Glomerular endothelial cell (primary cell): ENCODE results near the gene EXTL1. TPM values are rescaled to one million over a fixed set of nuclear protein-coding genes. Genes with fewer than 3 reads are reported as not detected.
"Not testable (repeated sequence)": the region's sequence is repeated elsewhere in the genome, so short reads cannot be mapped to it uniquely, and the experiment has no call there.

Experiments
- DNase-seq: peaks from one replicate; pipeline ENCODE4 v3.0.0-alpha.2; 2011; ENCODE audit warnings: low read depth, low spot score; ENCODE audit errors: extremely low read depth
- total RNA-seq: library from RNA; depleted of rRNA; stranded (reverse); fragments of >200 nt; gene quantifications from 2 replicates; pipeline ENCODE4 v1.2.3, GENCODE V29; 2015

The EXTL1 gene, protein sequence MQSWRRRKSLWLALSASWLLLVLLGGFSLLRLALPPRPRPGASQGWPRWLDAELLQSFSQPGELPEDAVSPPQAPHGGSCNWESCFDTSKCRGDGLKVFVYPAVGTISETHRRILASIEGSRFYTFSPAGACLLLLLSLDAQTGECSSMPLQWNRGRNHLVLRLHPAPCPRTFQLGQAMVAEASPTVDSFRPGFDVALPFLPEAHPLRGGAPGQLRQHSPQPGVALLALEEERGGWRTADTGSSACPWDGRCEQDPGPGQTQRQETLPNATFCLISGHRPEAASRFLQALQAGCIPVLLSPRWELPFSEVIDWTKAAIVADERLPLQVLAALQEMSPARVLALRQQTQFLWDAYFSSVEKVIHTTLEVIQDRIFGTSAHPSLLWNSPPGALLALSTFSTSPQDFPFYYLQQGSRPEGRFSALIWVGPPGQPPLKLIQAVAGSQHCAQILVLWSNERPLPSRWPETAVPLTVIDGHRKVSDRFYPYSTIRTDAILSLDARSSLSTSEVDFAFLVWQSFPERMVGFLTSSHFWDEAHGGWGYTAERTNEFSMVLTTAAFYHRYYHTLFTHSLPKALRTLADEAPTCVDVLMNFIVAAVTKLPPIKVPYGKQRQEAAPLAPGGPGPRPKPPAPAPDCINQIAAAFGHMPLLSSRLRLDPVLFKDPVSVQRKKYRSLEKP
- total RNA-seq: 0.06 TPM in 1 of 2 replicates, not detected in the other

DNA sequence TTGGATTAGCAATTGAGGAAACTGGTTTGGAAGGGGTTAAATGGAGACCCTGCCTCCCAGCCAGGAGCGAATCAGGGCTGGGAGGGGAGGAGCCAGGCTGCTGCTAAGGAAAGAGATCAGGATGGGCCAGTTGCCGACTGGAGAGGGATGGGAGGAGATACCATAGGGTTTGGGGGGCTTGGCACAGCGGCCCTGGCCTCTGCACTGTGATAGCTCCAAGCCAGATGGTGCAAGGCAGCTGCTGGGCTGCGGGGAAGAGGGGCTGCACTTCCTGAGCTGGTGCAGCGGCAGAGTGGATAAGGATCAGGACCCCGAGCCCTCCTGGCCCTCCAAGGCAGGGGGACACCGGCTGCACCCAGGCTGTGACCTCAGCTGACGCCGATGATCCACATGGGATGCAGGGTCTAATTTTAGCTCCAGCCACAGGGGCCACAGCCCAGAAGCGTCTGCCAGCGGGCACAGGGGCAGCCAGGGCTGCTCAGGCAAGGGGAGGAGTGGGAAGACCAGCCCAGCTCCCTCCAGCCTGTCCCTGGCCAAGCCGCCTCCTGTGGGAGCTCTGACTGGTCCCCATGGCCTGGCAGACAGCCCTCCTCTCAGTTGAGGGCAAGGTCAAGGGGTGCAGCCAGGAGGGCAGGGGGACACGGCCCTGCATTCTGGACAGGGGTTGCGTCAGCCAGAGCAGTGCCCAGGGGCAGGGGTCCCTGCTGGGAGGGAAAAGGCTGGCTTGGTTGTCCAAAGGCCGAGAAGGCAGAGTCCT, at the start of gene EXTL1:
Gene EXTL1, plus strand, starts transcription at position 129 of the 757 bp plus-strand sequence. CDS start 872 bp downstream, outside the sequence.
- no peak for DNase-seq

DNA sequence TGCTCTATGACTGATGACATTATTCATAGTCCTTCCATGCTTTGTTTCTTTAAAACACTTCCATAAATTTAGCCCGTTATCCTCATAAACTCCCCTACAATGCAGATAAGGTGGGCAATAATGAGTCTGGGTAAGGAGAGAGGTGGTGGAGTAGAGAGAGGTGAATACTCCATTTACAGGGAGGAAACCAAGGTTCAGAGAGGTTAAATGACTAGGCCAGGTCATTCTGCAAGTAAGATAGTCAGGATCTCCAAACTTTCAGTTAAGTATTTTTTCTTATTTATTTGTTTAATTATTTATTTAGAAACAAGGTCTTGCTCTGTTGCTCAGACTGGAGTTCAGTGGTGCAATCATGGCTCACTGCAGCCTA, 49.8 kb upstream of the EXTL1 start:
- no peak for DNase-seq

DNA sequence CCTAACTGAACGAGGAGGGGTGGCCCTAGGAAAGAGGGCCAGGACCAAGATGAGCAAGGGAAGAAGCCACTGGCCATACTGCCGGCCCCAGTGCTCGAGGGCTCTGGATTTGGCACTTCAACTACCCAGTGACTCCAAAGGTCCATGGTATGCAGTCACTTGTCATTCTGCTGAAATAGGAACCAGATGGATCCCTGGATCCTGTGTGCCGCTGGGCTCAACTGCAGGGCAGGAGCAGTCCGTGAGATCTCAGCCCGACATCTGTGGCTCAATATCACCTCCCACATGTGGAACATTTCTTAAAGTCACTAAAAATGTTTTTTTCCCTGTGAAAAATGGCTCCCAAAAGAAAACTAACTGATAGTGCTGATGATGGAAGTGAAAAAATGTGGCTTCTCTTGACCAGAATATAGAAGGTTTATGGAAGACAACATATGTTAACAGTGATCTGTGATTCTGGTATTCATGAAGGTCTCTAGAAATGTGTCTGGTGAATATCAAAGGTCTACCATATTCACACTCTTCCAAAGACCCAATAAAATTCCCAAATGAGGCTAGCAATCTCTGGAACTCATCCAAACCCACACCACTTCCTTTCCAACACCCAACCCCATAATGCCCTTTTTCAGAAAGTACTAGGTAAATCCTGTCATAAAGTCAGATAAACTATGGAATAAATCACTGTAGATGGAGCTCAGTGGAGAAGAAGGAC, 47.8 kb upstream of the EXTL1 start:
- no peak for DNase-seq

DNA sequence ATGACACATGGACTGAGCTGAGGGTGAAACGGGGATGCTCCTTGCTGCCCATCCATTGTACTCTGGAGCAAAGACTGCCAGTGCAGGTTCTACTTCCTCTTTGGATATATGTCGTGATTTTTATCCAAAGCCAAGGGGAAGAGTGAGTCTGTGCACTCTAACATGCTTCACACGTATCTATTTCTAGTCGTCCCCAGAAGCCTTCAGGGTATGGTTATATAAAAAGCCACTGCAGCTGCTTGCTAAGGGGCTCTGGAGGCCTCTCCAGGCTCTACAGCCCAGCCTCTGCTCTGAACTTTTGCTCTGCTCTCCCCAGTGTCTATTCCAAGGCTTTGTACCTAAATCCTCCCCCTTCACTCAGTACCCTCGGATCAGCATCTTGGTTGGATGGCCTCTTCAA, 43.8 kb upstream of the EXTL1 start:
- no peak for DNase-seq

DNA sequence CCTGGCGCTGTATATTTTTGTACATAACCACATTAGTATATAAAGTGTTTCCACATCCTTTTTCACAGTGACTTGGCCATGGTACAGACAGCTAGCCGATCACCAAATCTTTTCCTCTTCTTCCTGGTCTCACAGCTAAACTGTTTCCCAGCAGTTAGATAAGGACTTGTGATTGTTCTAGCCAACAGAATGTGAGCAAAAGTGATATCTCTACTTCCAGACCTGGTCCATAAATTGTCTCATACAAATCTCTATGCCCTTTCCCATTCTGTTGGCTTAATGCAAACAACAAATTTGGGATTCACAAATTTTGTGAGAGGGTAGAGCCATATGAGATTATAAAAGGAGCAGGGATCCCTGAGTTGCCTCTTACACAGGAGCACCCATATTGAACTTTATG, 43.2 kb upstream of the EXTL1 start:
- DNase-seq: no peak

DNA sequence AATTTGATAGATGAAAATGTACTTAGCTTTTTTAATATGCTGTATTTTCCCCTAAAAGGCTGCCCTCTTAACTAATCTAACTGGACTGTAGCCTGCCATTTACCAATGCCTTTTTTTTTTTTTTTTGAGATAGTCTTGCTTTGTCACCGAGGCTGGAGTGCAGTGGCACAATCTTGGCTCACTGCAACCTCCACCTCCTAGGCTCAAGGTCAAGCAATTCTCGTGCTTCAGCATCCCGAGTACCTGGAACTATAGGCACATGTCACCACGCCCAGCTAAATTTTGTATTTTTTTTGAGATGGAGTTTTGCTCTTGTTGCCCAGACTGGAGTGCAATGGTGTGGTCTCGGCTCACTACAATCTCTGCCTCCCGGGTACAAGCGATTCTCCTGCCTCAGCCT, 42.4 kb upstream of the EXTL1 start:
- no peak for DNase-seq

DNA sequence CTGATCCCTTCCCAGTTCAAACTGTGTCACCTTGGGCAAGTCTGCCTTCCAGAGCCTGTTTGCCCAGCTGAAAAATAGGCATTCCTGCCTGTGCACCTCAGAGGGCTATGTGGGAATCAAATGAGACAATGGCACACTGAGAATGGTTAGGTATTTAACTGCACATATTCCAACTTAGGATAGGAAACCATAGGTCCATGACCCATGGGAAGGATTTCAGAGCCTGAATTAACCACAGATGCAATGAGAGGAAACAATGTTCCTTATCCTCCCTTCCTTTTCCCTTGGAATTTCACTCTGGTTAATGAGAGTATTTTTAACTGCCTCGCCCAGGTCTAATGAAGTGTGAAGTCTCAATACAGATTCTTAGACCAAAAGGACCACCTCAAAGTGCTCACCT, 36.4 kb upstream of the EXTL1 start:
- DNase-seq: no peak

DNA sequence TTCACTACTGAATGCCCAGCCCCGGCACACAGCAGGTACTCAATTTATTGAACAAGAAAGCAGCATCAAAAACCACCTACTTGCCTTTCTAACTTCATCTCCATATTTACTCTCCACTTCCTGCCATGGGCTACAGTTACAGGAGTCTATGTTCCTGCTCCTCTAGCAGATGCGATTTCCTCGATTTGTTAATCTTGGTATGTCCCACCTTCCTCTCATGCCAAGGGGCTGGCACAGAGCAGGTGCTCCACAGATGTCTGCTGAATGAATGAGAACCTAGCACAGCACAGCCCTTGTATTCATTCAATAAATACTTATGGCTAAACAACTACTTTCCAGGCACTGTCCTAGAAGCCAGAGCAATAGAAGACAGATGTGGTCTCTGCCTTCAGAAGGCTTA, 35.9 kb upstream of the EXTL1 start:
- no peak for DNase-seq

DNA sequence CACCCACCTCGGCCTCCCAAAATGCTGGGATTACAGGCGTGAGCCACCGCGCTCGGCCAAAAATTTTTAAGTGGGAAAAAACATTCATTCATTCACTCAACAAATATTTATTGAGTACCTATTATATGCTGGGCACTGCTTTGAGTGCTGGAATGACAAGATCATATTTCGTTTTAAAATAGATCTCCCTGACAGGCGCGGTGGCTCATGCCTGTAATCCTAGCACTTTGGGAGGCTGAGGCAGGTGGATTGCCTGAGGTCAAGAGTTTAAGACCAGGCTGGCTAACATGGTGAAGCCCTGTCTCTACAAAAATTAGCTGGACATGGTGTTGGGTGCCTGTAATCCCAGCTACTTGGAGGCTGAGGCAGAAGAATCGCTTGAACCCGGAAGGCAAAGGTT, 34.8 kb upstream of the EXTL1 start:
- not testable (repeated sequence) for DNase-seq

DNA sequence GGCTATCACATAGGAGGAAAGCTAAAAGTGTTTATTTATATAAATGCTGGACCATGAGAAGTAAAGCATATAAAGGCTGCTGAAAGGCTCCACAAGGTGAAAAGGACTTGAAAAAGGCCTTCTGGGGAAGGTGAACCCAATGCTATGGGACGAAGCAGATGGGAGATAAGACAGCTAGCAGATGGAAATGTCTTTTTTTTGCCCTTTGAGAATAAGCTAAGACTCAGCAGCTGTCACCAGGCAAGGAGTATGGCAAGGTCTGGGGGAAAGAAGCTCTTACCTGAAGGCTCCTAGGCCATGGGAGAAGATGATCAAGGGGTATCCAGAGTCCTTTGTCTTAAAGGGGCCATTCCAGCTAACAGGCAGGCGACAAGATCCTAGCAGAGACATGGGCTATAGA, 33.6 kb upstream of the EXTL1 start:
- no peak for DNase-seq

DNA sequence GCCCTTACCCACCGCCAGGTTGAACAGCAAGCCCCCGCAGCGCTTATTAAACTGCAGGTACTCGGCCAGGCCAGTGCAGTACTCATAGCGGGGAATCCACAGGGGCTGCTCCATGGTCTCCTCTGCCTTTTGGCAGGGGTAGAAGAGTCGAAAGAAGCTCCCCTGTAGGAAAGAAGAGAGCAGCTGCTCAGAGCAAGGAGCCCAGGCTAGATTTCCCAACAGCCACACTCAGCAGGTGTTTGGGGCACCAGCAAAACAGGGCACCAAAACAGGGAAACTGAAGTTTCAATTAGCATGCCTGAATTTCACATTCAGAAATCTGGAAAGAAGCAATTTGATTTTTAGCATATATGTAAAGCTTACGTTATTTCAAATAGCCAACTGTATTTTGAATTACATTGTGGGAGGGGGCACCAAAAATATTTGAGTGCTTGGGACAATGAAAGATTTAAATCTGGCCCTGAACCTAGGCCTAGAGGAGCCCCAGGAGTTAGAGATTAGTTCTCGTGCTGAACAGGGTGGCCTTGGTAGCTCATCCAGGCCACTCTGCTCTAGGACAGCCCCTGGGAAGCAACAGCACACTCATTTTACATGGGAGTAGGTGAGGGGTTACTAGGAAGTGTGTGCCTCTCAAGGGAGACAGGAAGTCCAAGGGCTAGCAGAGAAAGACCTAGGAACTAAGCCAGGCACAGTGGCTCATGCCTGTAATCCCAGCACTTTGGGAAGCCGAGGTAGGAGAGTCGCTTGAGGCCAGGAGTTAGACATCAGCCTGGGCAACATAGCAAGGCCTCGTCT, 31.9 kb upstream of the EXTL1 start:
- DNase-seq: no peak

DNA sequence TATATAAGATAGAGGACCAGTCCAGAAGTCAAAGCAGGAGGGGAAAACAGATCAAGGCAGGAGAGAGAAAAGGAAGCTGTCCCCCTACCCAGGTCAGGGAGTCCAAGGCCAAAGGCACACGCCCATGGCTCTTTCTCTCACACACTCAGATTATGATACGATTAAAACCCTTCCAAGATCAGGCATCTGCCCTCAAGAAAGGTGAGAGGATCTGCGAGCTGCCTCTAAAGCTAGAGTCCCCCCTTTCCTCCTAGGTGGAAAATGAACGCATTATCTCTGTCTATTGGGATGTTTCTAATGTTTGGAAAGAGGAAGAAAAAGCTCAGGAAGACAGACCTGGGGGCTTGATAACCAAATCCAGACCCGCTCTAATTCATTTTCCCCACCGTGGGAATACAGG, 31.3 kb upstream of the EXTL1 start:
- no peak for DNase-seq

DNA sequence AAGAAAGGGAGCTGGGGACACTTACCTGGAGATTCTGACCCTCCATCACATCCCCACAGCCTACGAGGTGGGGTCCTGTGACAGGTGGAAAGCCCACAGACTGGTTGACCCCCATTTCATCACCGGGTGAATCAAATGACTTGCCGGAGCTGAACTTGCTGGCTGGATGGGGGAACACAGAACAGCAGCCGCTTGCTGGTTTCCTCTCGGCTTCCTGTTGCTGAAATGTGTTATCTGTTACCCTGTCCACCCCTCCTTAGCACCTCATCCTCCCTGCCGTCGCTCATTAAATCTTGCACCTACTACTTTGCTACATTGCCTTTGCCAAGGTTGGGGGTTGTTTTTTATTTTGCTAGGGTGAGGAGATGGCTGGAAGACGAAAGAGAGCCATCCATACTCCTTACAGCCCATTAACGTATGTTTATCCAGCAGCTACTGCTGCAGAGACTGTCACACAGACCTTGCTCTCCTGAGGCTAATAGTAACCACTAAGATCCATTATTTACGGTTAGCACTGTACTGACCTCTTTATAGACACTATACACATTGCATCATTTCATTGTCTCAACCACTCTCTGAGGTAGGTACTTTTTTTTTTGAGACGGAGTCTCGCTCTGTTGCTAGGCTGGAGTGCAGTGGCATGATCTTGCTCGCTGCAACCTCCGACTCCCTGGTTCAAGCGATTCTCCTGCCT, 30.7 kb upstream of the EXTL1 start:
- no peak for DNase-seq

DNA sequence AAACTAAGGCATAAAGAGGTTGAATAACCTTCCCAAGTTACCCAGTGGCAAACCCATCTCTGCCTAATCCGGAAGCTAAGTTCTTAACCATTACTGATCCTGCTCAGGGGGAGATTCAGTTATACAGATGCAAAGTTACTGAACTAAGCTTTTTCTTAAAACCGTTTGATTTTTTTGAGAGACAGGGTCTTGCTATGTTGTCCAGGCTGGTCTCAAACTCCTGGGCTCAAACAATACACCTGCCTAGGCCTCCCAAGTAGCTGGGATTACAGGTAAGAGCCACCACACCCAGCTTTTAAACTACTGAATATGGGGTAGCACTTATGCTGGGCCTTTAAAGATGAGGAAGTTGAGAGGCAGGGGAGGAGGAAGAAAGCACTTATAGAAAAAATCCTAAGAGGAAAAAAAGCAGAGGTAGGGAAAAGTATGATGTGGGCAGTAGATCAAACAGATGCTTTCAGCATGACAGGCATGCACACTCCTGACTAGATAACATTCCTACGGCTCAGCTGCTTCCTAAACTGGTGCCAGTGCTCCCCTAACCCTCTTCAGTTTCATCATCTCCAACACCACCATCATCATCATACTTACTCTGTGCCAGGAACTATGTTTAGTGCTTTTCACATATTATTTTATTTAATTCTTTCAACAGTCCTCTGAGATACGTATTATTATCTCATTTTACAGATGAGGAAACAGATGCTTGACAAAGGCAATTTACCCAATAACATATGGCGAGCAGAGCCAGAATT, 29.5 kb upstream of the EXTL1 start:
- DNase-seq: no peak

DNA sequence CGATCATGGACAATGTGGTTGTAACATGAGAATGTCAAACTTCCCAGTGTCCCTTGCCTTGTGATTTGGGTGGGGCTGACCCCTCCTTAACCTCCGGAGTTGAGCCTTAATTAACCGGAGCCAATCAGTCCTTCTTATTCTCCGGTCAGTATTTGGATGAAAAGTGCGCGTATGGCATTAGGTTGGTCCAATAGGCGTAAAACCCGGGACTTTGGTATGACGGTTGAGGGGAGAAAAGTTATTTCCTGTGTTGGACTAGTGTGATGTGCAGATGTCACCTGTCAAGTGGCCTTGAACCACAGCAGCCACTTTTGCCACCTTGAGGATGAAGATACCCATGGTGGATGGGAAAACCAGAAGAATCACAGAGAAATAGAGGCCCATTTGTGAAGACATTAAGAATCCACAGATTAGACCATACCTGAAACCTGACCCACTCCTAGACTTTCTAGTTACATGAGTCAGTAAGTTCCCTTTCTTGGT, 28.8 kb upstream of the EXTL1 start:
- no peak for DNase-seq

DNA sequence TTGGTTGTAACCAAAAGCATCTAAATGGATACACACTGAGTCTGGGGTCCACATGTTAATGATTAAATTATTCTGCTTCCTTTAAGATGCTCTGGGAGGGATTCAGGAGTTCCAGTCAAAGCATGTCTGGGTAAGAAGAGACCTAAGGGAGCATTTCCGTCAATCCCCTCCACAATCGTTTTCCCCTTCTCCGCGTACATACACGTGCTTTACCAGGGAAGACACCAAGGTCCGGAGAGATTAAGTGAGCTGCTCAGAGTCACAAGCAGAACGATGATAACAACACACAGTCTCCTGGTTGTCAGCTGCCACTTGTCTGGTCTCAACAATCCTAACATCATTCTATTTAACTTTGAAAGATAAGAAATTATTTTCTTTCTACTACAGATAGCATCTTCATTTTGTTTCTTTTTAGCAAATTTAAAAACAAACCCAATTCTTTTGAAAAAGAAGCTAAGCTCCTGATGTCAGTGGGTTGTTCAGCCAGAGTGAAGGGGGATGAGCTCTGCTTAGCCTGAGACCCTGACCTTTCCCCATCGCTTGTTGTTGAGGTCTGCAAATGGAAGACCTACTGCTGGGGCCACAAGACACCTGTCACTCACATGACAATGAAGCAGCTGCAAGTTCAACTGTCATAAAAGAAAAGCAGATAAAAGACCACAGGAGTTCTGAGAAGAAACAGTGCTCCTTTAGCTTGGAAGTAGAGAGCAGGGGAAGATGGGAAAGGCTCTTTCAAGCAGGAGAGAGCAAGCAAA, 28.2 kb upstream of the EXTL1 start:
- DNase-seq: no peak

DNA sequence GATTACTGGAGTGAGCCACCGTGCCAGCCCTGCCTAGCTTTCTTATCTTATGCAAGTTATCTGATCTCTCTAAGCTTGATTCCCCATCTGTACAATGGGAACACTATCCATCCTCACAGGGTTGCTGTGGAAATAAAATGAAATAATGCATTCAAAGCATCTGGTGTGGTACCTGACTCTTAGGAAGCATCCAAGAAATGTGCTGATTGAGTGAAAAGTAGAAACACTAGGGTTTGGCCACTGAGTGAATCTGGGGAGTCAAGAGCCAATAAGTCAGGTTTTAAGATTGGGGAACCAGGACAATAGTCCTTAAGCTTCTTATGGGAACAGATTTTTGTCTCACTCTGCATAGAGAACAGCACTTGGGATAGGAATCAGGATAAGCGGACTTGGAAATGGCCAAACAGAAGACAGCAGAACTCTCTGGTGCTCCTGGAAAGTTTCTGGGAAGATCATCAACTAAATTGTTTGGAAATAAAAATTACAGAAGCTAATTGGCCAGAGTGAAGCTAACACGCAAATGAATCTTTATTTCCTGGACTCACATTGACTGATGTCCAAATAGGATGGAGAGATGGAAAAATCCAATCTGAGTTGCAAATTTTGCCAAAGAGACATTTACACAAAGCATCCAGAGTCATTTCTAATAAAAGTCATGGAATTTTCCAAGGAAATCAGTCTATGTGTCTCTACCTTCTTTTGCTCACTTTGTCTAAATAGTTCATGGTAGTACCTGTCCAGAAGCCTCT, 27.0 kb upstream of the EXTL1 start:
- no peak for DNase-seq
